CD4-positive, alpha-beta T cell treated with Interleukin-4 for 1 hour (primary cell): Measurements from ENCODE around the gene C17orf78.
"Not testable (repeated sequence)": the region's sequence is repeated elsewhere in the genome, so short reads cannot be mapped to it uniquely, and the experiment has no call there.

Source experiments
- DNase-seq, 2 donors: peaks; one replicate each; pipeline ENCODE4 v3.0.0-alpha.2; 2020 to 2022

The C17orf78 gene

DNA sequence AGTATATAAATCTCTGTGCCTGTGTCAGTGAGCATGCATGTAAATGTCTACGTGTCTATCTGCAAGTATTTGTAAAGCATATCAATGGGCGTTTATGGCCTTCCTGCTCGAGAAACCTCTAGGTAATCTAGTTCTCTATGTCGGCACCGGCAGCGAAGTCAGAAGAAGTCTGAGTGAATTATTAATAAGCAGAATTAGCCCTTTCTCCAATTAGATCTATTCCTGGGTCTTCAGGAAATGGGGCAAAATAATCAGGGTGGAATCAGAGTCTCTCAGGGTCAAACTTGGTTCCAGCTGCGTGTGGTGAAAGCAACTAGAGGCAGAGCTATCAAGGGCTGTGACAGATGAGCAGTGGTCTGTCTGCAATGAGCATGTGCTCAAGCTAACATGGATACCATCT is at the start of gene C17orf78:
Gene C17orf78 (plus strand): TSS at position 280 of the 400 bp plus-strand sequence. CDS start 108 bp downstream, at position 388.
- DNase-seq = no peak

DNA sequence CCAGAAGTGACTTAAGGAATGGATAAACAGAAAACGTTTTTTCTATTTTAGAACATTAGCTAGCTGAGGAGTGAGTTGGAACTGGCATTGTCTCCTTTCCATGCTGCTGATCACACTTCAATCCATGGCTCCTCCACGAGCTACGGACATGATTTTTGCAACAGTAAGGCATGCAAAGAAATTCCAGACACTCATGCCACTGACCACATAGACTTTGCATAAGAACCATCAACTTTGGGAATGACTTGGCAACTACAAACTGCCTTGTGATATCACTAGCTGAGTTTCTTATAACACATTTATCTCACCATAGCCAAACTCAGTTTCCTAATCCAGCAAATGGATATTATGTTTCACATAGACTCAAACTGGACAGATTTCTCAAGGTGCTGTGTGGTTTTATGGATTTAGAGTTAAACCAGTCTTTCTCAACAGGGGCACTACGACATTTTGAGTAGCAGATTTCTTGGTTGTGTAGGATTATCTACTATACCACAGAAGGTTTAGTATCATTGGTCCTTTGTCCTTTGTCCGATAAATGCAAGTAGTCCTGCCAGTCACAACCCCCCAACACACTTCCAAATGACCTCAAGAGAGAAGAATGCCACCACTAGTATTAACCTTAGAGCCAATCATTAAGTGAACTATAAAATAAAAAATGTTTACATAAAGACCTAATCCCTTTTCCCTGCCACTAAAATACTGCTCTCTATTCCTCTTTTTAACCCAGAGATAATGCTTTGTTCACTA is 48.3 kb upstream of the C17orf78 start:
- DNase-seq = no peak

DNA sequence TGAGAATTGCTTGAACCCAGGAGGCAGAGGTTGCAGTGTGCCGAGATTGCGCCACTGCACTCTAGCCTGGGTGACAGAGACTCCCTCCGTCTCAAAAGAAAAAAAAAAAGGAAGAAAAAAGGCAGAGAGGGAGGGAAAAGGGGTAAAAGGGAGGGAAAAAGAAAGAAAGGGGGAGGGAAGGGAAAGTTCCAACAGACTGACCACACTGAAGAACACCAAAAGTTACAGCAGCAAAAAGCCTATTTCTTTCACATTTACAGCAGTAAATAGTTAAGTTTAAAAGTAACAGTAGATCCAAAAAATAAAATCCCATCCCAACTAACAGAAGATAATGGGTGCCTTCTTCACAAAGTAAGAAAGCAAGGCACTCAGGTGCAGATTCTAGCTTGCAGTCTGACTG is 36.9 kb upstream of the C17orf78 start:
- DNase-seq = no peak

DNA sequence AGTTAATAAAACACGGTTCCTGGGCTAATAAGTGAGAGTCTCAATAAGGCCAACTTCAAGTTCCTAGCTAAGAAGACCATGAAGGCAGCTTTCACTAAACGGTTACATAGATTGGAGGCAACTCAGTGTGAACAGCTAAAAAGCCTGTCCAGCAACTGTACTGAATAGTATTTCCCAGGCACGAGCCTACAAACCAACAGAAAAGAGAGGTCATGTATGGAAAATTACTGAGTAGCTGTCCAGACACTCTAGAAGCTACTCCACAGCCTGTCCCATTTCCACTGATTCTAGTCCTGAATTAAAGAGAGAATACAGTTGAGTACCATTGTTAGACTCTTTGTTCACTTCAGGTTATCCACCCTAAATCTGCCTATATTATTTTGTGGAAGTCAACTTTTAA is 36.5 kb upstream of the C17orf78 start:
- no peak for DNase-seq

DNA sequence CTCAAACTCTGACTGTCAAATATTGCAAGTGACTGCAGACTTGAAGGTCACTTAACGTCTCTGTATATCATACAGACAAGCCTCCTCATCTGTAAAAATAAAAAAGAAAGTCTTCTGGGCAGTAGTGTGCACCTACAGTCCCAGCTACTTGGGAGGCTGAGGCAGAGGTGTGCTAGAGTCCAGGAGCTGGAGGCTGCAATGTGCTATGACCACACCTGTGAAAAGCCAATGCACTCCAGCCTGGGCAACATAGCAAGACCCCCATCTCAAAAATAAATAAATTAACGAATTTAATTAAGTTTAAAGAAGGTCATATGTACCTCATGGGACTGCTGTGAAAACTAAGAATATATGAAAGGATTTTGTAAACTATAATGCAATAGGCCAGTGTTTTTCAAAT is 35.0 kb upstream of the C17orf78 start:
- no peak for DNase-seq

DNA sequence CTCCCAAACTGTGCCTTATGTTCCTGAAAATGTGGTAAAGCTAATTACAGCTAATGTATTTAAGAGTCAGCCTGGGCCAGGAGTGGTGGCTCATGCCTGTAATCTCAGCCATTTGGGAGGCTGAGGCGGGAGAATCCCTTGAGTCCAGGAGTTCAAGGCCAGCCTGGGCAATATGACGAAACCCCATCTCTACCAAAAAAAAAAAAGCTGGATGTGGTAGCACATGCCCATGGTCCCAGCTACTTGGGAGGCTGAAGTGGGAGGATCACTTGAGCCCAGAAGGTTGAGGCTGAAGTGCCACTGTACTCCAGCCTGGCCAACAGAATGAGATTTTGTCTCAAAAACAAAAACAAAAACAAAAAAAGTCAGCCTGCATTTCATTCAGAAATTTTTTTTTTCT is 33.2 kb upstream of the C17orf78 start:
- no peak for DNase-seq

DNA sequence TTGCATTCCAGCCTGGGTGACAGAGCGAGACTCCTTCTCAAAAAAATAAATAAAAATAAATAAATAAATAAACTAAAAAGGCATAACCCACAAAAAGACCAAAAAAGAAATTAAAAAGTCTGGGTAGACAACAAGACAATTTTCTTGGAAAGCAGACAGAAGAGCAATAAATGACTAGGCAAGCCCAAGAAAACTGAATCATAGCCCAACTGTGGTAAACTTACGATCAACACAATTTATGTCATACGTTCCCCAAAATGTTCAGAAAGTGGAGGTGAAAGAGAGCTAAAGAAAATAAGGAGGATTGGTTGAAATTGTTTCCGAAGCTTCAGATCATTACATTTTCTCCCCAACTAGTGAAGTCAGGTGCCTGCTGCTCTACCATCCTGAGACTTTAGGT is 31.3 kb upstream of the C17orf78 start:
- no peak for DNase-seq

DNA sequence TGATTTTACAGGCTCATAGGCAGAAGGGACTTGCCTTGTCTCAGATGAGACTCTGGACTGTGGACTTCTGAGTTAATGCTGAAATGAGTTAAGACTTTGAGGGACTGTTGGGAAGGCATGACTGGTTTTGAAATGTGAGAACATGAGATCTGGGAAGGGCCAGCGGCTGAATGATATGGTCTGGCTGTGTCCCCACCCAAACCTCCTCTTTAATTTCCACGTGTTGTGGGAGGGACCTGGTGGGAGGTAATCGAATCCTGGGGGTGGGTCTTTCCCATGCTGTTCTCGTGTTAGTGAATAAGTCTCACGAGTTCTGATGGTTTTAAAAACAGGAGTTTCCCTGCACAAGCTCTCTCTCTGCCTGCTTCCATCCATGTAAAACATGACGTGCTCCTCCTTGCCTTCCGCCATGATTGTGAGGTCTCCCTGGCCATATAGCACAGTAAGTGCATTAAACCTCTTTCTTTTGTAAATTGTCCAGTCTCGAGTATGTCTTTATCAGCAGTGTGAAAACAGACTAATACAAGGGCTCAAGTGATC is 28.9 kb upstream of the C17orf78 start:
- DNase-seq = not testable (repeated sequence)

DNA sequence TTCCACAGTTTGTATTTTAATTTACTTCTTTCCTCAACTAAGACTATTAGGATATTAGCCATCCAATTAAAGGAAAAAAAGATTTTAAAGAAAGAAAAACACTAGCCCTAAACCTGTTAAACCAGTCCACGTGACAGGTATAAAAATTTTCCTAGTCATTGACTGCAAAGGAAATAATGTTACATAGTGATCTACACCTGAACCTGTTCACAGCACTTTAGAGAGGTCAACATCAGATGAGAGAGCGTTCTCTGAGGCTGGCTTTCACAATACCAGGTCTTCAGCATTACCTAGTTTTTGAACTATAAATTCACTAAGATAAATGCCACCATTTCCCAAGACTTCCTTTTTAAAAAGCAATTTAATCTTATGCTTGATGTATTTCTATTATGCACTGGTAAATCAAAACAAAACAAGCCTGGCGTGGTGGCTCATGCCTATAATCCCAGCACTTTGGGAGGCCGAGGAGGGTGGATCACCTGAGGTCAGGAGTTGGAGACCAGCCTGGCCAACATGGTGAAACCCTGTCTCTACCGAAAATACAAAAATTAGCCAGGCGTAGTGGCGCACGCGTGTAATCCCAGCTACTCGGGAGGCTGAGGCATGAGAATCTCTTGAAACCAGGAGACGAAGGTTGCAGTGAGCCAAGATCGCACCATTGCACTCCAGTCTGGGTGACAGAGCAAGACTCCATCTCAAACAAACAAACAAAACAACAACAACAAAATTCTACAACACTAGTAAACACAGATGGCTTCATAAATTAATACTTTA is 18.8 kb upstream of the C17orf78 start:
- not testable (repeated sequence) for DNase-seq

DNA sequence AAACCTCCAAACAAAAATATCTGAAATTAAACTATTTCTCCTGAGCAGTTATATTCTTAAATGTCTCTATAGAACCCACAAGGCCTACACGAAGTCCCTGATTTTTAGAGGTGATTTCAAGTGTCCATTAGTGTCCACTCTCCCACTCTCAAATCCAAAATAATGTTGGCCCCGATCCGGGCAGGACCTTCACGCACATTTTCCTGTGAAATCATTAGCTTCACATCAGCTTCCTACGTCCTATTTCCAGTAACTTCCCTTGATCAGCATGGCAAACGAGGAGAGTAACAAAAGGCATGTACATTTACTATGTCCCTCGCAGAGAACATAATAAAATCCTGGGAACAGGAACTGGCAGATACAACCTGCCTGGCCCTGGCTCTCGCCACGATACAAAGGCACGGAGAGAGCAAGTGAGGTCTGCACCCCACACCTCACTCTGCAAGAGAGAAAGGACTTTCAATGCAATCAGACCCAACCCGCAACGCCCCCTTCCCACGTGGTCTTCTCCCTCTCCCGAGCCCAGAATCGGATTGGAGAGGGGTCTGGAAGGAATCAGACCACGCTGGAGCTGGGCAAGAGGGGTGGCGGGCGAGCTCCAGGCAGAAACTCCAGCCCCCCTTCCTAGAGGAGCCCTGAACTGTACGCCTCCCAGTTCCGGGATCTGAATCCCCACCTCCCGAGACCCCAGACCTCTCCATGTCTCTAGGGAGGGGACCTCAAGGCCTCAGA is 17.5 kb upstream of the C17orf78 start:
- peak in 1 of 2 donors; percentile 29 for DNase-seq

DNA sequence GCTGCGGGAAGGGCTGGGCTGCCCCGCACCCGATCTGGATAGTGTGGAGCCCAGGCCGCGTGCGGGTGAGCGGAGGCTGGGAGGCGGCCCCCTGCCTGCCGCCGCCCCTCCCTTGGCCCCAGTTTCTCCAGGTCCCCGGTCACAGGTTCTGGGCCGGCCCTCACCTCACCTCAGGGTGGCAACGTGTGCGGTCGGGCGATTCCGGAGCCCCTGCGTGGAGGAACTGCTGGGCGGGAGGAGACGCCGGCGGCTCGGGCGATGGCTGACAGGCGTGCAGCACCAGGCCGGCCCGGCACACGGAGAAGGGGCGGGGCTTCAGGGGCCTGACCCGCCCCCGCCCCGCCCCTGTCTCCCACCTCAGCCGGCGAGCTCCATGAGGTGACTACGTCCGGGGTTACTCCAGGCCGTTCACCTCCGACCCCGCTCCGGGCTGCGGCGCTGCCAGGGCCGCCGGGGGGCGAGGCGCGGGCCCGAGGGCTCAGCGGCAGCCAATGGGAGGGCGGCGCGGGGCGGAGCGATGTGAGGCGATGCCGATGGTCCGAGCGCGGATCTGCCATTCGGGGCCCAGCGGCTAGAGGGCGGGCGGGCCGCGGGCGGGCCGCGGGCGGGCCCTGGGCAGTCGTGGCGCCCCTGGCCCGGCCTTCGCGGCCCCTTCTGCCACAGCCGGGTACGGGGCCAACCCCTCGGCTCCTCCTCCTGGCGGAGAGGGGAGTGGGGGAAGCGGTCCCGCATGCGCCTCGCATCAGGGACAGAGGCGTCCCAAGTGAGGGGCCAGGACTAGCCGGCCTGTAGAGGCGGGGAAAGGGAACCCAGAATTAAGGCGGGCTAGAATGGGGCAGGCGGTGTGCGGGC is 16.7 kb upstream of the C17orf78 start:
- peak; percentile 95 for DNase-seq

DNA sequence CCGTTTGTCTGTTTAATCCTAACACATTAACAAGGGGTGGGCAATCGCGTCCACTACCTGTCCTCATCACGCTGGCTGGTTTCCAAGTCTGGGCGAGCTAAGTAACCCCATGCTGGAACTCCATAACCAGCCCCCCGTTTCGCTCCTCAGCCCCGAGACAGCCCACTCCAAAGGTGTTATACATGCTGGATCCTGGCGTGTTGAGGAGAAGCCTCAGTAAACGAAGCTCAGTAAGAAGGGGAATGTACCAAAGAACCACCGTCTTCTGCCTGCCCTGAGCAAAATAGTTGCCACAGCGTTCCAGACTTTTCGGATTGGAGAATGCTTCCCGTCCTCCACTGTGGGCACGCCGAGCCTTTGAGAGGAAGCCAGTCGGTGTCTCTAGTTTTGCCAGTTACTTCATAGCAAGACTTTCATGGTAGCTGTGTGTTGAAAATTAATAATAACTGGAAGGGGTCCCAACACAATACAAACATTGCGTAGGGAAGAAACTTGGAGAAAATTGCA is 16.1 kb upstream of the C17orf78 start:
- no peak for DNase-seq

DNA sequence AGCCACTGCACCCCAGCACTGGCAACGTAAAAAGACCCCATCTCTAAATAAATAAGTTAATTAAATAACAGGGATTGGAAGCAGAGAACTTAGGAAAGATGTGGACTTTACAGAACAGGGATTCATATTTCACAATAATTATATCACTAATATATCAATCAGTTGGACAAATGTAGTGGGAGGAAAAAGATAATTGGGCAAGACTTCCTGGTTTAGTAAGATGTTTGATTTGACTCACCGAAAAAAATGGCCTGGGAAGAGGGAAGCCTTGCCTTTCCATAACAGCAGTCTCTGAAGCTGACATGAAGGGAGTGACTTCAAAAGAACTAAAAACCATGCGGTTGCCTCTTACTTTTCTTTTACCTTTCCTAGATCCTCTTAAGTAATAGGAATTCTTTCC is 15.2 kb upstream of the C17orf78 start:
- DNase-seq = no peak

DNA sequence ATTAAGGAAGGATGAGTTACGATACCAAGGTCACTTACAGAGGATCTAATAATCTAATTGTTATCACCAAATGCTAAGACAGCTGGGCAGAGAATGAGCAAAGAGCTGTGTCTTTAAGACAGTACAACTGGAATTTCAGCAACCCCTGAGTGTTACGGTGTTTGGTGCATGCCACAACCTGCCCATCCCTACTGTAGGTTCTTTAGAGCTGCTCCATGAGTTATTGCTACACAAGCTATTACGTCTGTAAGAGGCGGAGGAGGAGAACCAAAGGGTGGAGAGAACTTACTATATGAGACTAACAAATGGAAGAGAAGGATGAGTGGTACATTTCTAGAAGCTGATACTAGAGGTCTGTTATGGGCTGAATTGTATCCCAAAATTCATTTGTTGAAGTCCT is 14.2 kb upstream of the C17orf78 start:
- DNase-seq = no peak

DNA sequence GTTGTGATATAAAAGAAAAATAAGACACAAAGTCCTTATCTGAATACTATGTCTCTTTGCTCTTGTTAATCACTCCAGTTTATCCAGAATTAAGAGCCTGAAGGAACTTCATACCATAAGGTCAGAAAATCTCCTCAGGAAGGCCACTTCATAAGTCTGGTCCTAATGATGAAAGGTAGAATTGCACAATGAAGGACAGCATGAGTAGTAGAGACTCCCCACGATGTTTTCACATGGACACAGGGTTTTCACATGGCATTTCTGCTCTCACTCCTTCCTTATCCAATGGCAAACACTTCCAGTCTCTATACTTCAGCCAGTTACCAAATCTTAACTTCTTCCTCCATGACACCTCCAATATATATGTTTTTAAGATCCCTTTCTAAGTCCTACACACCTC is 10.2 kb upstream of the C17orf78 start:
- DNase-seq = no peak

DNA sequence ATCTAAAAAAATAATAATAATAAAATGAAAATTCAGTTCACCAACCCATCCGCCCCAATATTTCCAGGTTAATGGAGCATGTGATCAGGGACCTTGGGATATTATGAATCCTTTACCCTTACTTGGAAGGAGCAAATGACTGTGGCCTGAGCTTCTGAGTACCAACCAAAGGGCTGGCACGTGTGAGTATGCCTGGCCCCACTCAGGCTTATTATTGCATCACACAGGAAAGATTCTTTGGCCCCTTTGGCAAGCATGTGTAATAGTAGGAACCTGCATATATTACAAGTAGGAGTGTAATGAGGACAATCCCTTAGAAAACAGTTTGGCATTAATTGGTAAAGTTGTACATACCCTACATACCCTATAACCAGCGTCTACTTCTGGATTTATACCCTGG is 7.2 kb upstream of the C17orf78 start:
- DNase-seq = no peak

DNA sequence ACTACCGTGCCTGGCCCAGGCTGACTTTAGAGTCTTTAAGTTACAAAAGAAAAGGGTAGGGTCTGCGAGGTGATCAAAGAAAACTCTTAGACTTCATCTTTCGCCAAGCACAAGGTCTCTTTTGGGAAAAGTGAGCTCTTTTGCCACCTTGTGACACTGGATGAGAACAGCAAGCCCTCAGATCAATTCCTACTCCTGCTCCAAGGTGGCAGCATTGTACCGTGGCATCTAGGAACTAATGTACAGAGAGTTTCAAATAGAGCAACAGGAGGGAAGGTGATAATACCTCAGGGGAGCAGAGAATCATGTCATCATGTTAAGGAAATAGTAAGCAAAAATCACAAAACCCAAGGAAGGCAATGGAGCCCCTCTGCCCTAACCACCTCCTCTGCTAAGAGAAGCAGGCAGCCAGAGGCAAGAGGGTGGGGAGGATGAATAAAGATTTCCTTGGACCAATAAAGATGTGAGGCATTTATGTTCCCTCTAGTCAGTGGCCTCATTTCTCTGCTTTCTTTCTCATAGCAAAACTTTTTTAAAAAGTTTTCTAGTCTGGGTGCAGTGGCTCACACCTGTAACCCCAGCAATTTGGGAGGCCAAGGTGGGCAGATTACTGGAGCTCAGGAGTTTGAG is 2.1 kb upstream of the C17orf78 start:
- peak; percentile 71 to 76 for DNase-seq

DNA sequence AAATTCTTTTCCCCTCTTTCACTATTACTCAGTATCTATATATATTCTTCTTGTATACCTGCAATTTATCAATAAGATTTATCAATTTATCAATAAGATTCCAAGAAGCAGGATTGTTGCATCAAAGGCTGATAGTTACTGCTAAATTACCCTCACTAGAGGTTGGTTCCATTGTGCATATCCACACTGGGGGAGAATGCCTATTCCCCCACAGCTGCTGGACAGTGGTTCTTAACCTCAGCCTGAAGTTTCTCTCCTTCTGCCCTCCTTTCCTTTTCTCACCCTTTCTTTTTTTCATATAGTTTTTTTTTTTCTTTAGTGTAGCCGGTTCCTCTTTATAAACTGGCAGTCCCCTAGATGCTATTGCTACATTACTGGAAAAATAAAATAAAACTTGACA is 6.3 kb downstream of the C17orf78 start:
- no peak for DNase-seq

DNA sequence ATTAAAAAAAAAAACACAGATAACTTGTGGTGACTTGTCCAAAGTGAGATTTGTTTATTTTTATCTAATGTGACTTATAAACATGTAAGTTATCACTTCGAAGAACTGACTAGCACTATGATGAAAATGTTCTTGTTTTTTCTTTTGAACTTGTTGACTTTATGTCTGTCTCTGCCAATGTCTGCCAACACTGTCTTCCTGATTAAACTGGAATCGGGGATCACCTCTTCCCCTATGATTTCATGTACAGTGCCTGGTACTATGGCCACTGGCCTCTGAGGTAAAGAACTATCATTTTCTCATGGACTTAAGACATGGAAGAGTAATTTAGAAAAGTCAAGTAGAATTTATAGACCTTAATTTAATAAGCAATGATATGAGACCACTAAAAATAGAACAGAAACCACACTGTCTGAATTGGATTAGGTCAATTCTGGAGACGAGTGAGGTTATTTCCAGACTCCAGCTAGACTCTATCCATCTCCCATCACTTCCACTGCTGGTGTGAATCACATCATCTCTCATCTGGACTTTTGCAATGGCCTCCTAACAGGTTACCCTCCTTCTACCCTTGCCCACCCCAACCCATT is 8.9 kb downstream of the C17orf78 start:
- DNase-seq = no peak

DNA sequence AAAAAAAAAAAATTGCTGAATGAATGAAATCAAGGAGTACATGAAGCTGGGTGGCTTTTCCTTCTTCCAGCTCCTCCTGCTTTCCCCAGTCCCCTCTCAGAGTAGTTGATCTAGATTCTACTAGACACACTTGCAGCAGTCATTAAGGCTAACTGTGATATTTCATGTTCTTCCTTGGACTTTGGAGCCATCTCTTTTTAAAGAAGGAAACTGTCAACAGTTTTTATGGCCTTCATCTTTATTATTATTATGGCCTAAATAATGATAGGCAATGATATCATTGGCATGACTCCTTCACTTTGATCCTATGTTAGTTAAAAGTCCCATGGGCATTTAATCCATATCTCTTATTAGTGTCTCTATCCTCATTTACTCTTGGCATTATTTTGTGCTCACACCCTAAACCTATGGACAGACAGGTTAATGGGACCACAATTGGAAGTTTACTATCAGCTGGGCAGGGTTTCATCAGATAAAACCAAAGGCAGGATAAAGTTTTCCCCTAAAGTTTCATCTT is 9.7 kb downstream of the C17orf78 start:
- no peak for DNase-seq

DNA sequence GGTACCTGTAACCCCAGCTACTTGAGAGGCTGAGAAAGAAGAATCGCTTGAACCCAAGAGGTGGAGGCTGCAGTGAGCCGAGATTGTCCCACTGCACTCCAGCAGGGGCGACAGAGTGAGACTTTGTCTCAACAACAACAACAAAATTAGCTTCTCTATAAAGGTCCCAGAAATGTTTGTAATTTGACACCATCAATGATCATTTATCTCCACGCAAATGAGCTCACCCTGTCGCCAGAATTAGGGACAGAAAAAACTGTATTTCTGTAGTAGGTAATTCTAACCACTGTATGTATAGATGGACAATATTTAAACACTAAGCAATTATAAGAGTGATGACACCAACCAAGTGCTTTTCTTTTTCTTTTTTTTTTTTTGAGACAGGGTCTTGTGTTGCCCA is 10.7 kb downstream of the C17orf78 start:
- DNase-seq = no peak
